ENCODE measurements around the gene VPS4A.

DNA sequence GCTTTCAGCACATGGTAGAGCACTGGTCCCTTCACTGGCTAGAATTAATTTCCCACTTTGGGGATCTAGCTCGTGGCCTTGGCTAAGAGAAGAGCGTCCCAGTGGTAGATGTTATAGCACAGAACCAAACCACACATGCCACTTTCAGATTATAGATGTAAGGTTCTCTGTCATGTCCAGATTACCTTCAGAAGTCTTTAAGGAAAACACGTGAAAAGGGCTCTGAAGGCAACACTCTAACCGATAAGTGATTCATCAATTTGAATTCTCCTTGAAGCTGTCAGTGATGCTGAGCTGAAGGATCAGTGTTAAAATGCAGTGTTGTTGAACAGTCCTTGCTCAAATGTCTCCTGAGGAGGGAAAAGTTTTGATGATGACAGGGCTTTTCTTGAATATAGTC, 43.5 kb upstream of the VPS4A start:
- TF ChIP-seq ARNTL (CRISPR knock-in tag; IDR thresholded peaks at IDR 0.05; ENCODE audit: borderline replicate concordance, low read depth) (no peak), ZFP3 (CRISPR knock-in tag; IDR thresholded peaks at IDR 0.05) (no peak), ZNF8 (CRISPR knock-in tag; IDR thresholded peaks at IDR 0.05) (no peak), ISL1 (CRISPR knock-in tag; IDR thresholded peaks at IDR 0.05) (no peak), TOX (CRISPR knock-in tag; IDR thresholded peaks at IDR 0.05; ENCODE audit: borderline replicate concordance) (no peak), SNAI2 (CRISPR knock-in tag; IDR thresholded peaks at IDR 0.05) (no peak), GLIS3 (CRISPR knock-in tag; IDR thresholded peaks at IDR 0.05) (no peak), CSDC2 (CRISPR knock-in tag; IDR thresholded peaks at IDR 0.05) (no peak)
- TF ChIP-seq, protein P1, sequence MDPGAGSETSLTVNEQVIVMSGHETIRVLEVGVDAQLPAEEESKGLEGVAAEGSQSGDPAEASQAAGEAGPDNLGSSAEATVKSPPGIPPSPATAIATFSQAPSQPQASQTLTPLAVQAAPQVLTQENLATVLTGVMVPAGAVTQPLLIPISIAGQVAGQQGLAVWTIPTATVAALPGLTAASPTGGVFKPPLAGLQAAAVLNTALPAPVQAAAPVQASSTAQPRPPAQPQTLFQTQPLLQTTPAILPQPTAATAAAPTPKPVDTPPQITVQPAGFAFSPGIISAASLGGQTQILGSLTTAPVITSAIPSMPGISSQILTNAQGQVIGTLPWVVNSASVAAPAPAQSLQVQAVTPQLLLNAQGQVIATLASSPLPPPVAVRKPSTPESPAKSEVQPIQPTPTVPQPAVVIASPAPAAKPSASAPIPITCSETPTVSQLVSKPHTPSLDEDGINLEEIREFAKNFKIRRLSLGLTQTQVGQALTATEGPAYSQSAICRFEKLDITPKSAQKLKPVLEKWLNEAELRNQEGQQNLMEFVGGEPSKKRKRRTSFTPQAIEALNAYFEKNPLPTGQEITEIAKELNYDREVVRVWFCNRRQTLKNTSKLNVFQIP (CRISPR knock-in tag; IDR thresholded peaks at IDR 0.05; ENCODE audit: borderline replicate concordance, low read depth): no peak
- TF ChIP-seq, protein P2, sequence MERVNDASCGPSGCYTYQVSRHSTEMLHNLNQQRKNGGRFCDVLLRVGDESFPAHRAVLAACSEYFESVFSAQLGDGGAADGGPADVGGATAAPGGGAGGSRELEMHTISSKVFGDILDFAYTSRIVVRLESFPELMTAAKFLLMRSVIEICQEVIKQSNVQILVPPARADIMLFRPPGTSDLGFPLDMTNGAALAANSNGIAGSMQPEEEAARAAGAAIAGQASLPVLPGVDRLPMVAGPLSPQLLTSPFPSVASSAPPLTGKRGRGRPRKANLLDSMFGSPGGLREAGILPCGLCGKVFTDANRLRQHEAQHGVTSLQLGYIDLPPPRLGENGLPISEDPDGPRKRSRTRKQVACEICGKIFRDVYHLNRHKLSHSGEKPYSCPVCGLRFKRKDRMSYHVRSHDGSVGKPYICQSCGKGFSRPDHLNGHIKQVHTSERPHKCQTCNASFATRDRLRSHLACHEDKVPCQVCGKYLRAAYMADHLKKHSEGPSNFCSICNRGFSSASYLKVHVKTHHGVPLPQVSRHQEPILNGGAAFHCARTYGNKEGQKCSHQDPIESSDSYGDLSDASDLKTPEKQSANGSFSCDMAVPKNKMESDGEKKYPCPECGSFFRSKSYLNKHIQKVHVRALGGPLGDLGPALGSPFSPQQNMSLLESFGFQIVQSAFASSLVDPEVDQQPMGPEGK (CRISPR knock-in tag; IDR thresholded peaks at IDR 0.05; ENCODE audit: borderline replicate concordance): no peak
